ENCODE data around the gene SLC46A3.
"Not testable (repeated sequence)": the region's sequence is repeated elsewhere in the genome, so short reads cannot be mapped to it uniquely, and the experiment has no call there.

The SLC46A3 gene

DNA sequence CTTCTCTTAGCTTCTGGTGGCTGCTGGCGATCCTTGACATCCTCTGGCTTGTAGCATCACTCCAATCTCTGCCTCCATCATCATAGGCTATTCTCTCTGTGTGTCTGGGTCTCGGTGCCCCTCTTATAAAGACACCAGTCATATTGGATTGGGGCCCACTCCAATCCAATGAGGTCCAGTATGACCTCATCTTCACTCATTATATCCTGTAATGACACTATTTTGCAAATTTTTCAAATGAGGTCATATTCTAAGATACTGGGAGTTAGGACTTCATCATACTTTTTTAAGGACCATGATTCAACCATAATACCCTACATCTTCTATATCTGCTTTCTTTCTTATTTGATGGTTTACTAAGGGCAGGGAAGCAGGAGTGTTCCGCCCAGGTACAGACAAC is 12.0 kb upstream of the SLC46A3 start:
- DNase-seq: no peak

DNA sequence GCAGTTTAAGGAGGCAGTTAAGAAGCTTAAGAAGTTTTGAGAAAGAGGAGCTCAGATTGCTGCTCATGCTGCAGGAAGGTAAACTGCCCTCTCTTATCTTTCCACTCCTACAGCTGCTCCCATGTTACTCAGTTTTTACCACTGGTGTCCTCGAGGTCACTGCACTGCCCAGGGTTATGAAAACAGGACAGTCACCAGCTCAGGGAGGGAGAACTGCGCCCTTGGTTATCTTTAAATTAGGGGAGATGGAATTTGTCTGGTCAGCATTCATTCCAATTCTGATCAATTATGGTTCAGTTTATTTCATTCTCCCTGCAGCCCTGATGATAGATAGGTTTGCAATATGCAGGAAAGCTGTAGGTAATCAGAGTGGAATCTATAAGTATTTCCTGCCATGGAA is 10.8 kb upstream of the SLC46A3 start:
- DNase-seq: no peak

DNA sequence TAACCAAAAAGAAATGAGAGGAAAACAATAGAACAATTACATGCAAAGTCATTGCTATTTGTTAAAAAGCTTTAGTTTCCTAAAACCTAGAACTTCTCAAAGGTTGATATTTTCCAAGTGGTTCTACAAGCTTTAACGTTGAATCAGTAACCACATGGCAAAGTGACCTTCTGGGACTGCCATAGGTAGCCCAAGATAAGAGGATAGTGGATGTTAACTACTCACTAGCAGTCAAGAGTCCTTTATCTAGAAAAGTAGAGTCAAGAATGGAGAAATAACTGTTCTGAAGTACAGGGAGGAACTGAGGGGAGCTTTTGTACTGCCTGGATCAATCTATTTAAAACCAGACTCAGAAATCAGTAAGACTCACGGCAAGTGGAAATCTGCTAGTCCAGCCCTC is 9.9 kb upstream of the SLC46A3 start:
- peak; percentile 34 for DNase-seq

DNA sequence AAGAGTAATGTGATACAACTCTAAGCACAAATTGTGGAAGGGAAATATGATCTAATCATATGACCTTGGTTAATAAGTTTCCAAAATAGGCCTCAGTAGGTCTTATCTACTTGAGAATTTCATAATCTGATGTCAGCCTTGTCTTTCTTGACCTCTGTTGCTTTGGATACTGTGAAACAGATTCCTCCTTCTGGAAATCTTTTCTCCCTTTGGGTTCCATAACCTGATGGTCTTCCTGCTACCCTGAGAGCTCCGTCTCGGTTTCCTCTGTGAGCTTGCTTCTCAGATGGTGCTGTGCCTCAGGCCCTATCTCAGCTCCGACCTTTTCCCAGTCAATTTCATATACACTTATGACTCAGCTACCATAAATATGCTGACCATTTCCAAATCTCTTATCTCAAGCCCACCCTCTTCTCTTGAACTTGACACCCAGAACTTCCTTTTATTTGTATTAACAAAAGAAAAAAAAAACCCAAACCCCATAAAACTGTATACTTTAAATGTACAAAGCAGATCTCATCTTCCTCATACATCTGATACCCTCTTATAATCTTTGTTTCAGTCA is 6.4 kb upstream of the SLC46A3 start:
- DNase-seq: no peak

DNA sequence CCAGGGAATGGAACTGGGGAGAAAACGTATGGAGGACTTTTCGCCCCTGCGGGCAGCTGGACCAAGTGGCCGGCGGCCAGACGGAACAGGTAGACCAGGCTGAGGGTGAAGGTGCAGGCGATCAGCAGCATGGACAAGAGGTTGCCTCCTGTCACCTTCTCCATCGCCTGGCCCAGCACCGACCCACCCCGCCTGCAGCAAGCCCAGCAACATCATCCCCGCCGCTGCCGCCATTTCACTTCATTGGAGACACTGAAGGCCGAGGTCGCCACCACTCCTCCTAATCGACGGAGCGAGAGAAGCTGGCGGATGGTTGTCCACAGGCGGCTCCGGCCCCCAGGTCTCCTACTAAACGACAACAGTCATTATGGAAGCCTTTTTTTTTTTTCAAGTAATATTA is 5.0 kb upstream of the SLC46A3 start:
- DNase-seq: no peak

DNA sequence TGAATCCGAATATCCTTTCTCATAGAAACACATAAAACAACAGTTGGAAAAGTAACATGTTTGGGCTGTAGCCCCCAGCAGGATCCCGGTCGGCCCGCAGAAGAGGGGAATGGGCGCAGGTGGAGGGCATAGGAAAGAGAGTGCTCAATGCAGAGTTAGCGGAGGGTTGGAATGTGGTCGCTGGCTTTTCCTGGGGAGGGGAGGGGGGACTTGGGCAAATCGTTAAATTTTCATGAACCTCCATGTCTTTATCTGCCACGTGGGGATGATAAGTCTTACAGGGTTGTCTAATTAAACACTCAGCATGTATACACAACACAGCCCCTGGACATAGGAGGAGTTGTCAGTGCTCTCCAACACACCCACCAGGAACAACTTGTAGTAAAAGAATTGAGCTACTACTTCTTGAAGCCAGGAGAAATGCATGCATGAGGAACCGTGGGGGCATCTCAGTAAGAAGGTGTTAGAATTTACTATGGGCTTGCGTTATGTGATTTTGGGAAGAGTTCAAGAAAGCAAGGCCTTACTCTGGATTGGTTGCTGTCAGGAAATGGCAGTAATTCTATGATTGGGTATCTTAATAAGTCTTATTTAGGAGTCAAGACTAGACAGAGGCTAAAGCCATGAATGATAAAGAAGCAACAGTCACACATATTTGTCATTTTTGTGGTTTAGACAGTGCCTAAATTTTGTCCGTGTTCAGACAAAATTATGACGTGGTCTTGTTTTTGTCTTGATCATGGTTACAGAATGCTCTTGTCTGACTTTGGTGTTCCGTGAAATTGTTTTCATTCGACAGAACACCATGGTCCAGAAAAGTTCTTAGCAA is 671 bp upstream of the SLC46A3 start:
- peak; percentile 31 for DNase-seq

DNA sequence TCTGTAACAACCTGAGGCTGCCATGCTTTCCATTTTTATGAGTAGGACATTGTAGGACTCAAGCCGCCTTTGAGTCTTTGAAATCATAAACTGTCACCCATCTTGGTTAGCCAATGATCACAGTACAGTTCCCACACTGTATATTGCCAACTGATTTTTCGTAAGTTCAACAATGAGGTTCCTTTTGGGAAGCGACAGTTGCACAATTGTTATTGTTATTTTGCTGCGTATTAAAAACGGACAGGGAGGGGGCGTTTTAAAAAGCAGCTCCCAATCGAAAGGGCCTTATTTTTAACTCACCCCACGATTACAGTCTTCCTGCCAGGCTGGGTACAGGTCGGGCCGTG is 601 bp downstream of the SLC46A3 start:
- DNase-seq: no peak

DNA sequence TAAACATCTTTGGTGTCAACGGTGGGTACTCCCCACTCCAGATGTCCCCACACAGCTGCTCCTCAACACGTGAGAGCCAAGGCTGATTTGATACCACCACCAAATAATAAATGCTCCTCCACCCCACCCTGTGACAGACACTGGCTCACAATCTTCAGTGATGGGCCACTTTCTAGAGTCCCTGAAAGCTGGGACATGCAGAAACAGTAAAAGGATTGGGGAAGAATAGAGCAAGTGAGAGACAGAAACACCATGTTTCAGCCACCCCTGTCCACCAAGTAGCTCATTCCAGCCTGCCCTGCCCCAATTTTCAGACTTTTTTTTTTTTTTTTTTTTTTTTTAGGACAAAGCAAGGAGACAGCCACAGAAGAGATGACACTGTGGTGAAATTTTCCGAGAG is 1.6 kb downstream of the SLC46A3 start:
- DNase-seq: peak; percentile 21

DNA sequence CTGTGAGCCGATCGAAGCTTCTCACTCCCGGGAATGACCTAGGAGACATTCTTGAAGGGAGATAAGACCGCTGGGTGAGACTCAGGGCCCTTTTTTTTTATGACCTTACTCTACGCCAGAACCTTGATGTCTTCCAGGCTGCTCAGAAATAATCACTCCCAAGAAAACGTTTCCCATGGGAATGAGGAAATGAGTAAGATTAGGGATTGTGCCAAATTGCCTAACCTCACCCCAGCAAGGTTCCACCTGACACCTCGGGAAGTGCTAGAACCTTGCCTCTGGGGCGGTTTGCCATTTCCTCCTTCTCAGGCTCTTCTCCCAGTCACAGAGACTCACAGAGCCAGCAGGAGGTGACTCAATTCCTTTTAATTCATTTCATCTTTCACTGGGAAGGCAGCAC is 2.3 kb downstream of the SLC46A3 start:
- DNase-seq: no peak

DNA sequence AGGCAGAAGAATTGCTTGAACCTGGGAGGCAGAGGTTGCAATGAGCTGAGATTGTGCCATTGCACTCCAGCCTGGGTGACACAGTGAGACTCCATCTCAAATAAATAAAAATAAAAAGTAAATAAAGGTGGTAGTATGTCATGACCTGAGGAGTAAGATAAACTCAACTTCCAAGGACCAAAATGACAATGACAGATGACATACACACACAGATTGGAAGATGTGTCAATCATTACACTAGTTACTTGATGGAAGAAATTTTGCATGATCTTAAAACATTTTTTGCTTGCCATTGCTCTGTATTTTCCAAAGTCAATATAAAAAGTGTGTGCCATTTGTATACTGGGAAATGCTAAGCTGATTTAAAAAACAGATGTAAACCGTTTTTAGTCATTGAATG is 4.1 kb downstream of the SLC46A3 start:
- no peak for DNase-seq

DNA sequence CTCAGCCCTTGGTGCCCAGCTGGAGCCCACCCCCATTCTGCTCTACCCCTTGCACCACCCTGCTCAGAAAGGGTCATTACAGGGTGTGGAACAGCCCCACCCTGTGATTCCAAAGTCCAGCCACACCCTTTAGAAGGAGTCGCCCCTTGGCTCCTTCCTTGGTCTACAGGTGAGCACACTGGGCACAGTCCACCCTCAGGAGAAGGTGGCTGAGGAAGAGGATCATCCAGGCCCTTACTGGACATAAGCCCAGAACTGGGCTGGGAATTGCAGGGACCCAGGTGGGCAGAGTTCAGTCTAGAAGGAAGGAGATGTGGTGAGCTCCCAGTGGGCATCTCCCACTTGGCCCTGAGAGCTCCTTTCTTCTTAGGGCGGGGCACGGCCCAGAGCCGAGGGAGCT is 8.6 kb downstream of the SLC46A3 start:
- DNase-seq: no peak

DNA sequence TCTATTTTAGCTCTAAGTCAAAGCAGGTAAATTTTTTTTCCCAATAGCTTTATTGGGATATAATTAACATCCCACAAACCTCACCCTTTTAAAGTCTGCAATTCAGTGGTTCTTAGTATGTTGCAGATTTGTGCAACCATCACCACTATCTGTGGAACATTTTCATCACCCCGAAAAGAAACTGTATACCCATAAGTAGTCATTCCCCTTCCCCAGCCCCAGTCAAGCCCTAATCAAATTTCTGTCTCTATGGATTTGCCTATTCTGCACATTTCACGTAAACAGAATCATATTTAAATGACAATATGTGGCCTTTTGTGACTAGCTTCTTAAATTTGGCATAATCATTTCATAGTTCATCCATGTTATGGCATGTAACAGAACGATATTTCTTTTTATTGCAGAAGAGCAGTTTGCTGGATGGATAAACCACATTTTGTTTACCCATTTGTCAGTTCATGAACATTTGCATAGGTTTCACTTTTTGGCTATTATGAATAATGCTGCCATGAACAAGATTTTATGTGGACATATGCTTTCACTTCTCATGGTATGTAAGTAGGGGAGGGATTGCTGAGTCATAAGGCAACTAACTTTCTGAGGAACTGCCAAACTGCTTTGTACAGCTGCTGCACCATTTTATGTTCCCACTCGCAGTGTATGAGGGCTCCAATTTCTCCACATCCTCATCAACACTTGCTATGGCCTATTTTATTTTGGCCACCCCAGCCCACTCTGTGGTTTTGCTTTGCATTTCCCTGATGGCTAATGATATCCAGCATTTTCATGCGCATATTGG is 10.9 kb downstream of the SLC46A3 start:
- DNase-seq: peak; percentile 28

DNA sequence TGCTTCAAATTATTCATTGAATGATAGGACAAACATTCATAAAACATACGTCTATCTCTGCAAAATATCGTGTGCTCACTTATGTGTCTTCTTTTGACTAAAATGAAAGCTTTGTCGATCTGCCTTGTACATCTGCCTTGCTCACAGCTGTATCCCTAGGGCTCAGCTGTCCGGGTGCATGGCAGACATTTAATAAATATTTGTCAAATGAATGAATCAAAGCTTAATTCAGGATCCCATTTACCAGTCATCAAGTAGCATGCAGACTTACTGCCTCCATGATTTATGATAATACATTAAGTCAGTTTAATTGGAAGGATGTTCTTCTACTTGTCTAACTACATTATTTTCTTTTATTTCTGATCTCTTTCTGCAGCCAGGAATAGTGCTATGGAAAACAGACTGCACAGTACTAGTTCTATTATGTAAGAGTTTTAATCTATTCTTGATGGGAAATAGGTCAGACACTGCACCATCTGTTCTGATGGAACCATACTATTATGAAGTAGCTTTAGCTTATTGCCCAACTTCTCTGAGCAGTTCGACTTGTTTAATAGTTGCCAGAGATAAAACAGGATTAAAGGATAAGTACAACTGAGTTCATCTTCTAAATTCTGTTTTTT is 13.2 kb downstream of the SLC46A3 start:
- no peak for DNase-seq

DNA sequence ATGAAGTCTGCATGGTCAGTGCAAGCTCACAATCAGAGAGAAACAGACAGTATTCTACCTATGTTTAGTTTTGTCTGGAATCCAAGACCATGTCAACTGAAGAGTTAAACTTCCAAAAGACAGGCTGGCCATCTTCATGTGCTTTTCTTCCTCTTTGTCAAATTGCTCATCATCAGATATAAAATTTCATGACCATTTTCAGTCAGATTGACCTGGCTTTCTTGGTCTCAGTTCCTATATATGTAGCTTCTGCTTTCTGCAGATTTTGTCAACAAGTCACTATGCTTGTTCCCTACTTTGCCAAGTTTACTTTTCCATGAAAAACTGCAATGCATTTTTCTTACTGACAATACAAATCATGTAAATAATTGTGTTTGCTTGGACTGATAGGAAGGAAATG is 13.9 kb downstream of the SLC46A3 start:
- no peak for DNase-seq

DNA sequence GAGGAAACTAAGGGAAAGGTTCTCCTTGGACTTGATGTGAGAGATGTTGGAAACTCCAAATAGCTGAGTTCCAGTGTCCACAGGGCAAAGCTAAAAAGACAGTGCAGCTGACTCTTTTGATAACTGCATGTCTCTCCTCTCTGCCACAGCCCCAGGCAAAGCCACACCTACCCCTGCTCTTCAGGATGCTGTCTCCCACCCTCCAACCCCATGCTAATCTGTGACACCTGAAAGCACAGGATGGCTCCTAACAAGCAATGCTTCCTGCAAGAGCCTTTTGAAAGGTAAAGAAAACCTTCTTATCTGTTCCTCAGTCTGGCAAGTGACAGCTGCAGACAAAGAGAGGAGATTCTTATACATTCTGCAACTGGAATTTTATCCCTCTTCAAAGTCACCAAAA is 14.5 kb downstream of the SLC46A3 start:
- no peak for DNase-seq

DNA sequence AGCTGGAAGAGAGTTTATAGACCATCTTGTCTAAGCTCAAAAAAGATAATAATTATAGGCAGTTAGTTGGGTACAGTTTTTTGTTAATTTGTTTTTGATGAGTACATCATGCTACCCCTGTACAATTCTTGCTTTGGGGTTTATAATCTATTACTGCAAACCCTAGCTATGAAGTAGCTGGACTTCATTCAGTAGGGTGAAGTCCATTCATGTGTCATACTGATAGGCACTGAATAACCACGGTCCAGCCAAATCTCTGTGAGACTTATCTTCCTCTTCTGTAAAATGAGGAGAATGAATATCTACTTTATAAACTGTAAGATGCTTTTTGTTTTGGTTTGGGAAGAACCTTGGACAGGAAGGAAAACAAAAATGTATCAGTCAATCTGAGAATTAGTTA is 19.5 kb downstream of the SLC46A3 start:
- no peak for DNase-seq

DNA sequence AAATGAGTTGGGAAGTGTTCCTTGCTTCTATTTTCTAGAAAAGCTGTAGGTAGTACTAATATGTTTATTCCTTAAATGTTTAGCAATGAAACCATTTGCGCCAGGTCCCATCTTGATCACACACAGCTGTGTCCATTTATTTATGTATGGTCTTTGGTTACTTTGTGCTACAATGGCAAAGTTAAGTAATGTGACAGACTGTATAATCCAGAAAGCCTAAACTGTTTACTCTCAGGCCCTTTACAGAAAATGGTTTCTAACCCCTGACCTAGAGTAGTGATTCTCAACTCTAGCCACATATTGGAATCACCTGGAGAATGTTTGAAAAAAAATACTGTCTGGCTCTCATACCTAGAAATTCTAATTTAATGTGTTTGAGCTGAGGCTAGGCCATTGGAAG is 21.3 kb downstream of the SLC46A3 start:
- no peak for DNase-seq

DNA sequence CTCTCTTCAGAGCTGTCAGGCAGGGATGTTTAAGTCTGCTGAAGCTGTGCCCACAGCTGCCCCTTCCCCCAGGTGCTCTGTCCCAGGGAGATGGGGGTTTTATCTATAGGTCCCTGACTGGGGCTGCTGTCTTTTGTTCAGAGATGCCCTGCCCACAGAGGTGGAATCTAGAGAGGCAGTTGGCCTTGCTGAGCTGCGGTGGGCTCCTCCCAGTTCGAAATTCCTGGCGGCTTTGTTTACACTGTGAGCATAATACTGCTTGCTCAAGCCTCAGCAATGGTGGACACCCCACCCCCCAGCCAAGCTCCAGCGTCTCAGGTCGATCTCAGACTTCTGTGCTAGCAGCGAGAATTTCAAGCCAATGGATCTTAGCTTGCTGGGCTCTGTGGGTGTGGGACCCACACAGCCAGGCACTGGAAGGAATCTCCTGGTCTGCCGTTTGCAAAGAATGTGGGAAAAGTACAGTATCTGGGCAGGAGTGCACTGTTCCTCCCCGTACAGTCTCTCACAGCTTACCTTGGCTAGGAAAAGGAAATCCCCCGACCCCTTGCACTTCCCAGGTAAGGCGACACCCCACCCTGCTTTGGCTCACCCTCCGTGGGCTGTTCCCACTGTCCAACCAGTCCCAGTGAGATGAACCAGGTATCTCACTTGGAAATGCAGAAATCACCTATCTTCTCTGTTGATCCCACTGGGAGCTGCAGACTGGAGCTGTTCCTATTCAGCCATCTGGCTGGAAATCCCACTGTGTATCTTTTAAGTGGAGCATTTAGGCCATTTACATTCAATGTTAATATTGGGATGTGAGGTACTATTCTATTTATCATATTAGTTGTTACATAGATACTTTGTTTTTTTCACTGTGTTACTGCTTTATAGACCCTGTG is 24.9 kb downstream of the SLC46A3 start:
- DNase-seq: not testable (repeated sequence)

DNA sequence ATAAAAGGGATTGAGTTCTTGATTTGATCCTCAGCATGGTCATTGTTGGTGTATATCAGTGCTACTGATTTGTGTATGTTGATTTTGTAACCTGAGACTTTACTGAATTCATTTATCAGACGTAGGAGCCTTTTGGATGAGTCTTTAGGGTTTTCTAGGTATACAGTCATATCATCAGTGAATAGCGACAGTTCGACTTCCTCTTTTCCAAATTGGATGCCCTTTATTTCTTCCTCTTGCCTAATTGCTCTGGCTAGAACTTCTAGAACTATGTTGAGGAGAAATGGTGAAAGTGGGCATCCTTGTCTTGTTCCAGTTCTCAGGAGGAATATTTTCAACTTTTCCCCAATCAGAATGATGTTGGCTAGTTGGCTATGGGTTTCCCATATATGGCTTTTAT is 32.9 kb downstream of the SLC46A3 start:
- no peak for DNase-seq

DNA sequence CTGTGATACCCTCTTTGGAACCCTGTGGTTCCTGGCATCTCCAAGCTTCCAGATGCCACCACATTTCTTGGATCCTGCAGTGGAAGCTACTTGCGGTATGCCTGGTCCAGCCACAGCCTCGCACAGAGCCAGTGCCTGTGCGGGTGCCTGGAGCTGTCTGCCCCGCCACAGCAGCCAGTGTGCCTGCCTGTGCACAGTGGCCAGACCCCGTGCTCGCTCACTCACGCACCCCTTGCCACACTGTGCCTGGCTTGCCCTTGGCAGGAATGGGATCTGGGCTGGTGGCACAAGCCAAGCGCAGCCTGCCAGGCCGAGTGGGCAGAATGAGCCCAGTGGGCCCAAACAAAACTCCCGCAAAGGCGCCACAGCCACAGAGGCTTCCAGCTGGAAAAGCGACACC is 33.7 kb downstream of the SLC46A3 start:
- DNase-seq: no peak

DNA sequence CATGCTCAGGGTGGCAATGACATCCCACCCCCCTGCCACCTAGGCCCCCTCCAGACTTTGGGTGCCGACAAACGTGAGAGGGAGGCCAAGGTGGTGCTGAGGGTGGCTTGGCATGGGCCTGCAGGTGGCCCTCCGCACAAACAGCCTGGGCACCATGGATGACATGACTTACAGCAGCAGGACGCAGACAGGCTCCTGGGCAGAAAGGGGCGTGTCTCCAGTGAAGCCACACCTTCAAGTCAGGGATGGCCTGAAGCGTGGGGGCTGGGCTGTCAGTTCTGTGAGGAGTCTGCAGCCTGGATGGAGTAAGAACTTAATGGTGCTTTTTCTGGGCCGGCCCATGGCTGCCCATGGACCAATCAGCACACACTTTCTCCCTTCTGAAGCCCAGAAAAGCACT is 34.5 kb downstream of the SLC46A3 start:
- DNase-seq: no peak

DNA sequence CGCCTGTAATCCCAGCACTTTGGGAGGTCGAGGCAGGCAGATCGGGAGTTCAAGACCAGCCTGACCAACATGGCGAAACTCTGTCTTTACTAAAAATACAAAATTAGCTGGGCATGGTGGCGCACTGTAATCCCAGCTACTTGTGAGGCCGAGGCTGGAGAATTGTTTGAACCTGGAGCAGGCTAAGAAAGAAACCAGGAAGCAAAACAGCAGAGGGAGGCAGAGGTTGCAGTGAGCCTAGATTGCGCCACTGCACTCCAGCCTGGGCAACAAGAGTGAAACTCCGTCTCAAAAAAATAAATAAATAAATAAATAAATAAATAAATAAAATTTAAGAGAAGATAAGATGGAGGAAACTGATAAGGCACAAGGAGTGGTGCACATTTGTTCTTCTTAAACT is 35.6 kb downstream of the SLC46A3 start:
- DNase-seq: not testable (repeated sequence)

DNA sequence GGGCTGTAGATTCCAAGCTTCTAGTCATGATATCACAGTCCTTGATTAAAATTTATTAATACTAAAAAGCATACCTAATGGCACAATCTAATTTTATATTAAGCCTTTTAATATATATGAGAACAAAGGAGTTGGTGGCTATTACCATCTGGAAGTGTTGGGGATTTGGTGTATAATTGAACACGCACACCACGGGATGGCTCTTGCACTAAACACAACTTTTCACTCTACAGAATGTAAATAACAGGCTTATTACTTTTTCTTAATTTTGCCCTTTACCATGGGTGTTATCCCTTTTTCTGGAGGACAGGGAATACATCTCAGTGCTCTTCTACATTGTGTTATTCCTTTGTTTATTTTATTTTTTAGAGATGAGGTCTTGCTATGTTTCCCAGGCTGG is 38.2 kb downstream of the SLC46A3 start:
- DNase-seq: no peak
